NOMO-1 (cell line): ENCODE data around the gene COPS9.

Experiments used
- DNase-seq, 2 experiments: peaks; one replicate each; lab custom pipeline; 2025; ENCODE audit not compliant: unreplicated experiment in 2 of 2; lab: John Stamatoyannopoulos, UW

The COPS9 gene

DNA sequence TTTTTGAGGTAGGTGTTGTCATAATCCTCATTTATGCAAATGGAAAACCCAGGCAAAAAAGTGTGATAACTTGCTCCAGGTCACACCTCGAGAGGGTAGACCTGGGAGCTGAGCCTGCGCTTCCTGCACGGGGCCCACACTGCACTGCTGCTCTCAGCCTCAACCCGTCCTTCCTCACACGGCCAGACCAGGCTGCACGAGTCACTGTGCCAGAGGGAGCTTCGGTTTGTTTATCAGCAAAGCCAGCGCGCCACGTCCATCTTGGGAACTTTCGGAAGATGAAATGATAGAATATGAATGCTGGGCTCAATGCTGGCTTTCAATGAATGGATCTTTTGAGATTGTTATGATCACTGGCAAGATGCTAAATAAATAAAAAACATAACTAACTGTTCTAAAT lies 14.4 kb downstream of the COPS9 start:
- DNase-seq, result no peak

DNA sequence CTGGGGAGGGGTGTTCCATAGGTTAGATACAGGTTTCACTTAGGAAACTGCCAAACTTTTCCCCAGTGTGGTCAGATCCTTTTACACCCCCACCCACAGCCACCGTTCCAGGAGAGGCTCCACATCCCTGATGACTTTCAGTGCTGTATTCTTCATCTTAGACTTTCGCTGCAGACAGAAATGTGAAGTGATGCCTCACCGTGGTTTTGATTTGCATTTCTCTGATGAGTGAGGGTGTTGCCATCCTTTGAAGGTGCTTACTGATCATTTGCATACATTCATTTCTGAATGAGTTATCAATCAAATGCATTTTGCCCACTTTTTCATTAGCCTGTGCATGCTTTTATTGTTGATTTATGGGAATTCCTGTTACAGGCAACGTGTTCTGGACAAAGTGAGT lies 14.9 kb downstream of the COPS9 start:
- DNase-seq, result no peak

DNA sequence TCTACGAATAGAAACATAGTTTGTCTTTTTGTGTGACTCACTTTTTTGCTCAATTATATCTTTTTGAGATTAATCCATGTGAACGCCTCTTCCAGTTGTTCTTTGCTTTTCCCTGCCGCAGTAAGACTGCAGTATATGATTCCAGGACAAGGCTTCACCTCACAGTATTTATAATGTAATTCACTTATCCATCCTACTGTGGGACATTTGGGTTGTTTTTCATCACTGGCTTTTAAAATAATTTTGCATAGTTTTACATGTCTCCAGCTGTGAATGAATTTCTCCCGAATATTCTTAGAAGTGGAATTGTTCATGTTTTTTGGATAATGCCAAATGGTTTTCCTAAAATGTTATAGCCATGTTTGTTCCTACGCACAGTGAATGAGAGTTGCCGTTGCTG lies 21.9 kb downstream of the COPS9 start:
- DNase-seq, result no peak

DNA sequence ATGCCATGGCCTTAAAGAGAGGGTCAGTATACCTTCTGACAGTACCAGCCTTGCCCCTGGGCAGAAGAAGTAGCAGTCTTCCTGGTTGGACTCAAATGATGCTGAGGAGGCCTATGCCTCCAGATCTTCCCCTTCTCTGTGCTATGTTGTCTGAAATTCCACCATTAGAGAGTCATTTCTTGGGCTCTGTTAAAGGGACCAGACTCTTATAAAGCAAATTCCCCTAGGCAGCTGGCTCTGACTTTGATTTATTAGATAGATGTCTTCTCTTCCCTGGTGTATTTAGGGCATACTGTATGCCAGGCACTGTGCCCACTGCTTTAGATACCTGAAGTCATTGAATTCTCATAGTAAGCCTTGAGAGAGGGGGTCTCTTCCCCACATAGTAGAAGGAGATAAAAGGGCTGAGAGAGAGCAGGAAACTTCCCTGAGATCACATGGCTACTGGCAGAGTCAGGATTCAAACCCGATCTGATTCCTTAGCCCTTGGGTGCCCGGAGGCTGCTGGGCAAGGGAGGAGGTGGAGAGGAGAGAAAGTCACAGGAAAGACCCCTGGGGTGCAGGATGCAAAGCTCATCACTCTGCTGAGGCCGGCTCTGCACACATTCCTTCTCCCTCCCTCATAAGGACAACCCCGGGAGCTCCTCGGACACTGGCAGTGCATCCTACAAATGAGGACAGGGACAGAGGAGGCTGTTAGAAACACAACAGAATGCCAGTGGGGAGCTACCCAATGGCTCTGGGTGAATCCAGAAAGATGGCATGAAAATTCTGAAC lies 23.0 kb downstream of the COPS9 start:
- DNase-seq, result no peak

DNA sequence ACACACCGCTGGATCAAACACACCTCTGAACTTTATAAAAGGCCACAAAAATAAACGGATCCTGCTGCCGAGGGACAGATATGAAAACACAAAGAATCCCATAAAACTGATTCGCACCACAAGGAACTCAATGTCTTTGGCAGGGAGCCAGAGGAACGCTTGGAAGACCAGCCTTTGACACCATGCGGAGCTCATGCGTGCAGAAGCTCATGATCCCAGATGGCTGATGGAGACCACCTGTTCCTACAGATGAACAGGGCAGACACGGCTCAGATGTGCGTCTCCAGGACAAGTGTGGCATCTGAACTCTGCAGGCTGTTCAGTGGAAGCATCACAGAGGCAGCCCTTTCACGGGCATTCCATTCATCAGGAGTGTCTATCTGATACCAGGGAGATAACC lies 24.9 kb downstream of the COPS9 start:
- no peak for DNase-seq

DNA sequence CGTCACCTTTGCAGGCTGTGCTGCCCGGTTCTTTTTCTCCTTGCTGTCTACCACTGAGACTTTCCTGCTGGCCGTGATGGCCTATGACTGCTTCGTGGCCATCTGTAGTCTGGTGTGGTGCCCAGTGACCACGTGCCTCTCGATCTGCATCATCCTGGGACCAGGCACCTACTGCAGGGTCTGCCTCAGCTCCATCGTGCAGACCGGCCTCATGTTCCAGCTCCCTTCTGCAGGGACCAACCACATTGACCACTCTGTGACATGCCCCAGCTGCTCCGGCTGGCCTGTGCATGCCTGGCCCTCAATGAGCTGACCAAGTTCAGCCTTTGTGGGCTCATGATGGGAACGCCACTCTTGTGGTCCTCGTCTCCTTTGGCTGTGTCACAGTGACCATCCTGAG lies 26.7 kb downstream of the COPS9 start:
- no peak for DNase-seq

DNA sequence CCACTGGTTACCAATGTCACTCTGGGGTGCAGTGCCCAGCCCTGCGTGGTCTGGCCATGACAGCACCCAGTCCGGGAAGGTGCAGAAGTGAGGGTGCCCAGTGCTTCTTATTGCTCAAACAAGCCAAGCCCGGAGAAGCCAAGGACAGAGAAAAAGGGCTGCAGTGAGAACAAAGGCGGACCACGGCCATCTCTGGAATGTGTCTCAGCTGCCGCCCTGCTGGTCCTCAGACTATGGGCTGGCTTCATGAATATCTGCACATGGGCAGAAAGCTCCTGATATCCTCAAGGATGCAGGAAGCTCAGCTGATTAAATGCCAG lies 28.7 kb downstream of the COPS9 start:
- DNase-seq, result no peak

DNA sequence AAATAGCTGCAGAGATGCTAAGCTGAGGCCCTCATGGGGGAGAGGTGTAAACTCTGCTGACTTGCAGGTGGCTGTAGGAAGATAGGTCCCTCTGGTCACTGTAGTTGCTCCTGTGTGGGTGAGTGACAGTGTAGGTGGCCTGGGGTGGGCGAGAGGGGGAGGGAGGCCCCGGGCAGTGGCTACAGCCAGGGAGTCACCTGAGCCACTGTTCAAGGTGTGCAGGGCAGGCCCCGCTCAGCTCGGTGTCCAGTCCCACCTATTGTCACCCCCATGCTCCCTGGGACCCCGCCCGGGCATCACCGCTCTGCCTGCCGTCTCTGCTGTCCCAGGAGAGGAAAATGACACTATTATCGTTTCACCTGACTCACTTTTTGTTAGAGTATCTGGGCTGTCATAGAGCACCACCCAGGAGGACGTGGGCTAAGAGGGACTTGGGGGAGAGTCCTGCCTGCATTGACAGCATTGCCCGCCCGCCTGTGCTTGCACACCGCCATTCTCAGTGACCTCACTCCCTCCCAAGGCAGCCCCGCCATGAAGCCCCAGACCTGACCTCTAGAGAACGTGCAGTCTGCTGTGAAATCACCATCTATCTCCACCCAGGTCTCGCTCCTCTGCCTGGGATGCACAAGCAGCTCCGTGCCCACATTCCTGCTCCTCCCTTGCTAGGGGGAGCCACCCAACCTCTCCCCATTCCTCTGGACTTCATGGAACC lies 29.2 kb downstream of the COPS9 start:
- DNase-seq, result no peak

DNA sequence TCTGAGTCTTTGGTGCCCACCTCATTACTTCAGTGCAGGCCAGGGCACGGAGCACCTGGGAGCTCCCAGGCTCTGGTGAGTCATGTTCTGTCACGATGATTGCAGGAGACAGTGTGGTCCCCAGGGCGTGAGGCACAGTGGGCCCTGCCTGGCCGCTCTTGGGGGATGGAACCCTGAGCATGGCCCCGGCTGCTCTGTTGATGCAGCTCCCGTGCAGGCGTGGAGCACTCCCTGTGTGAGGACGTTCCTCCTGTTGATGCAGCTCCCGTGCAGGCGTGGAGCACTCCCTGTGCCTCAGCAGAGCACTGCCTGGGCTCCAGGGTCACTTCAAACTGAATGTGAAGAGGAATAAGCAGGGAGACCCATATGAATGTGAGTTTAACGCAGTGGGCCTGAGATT lies 30.1 kb downstream of the COPS9 start:
- no peak for DNase-seq

DNA sequence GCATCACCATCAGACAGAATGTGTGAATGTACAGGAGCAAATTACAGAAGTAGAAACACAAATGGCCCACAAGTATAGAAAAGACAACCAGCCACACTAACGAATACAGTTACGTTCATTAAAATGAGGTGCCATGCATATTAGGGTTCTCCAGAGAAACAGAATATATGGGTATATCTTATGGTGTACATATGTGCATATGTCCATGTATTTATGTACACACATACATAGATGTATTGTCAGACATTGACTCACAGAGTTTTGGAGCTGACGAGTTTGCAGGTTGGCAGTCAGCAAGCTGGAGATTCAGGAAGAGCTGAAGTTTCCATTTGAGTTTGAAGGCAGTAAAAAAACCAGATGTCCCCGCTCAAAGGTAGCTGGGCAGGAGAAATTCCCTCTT lies 33.0 kb downstream of the COPS9 start:
- no peak for DNase-seq

DNA sequence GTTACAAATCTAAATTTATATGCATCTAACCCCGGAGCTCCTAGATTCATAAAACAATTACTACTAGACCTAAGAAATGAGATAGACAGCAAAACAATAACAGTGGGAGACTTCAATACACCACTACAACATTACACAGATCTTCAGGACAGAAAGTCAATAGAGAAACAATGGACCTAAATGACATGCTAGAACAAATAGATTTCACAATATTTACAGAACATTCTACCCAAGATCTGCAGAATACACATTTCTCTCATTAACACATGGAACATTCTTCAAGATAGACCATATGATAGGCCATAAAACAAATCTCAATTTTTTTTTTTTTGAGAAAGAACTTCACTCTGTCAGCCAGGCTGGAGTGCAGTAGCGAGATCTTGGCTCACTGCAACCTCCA lies 37.8 kb downstream of the COPS9 start:
- DNase-seq, result no peak

DNA sequence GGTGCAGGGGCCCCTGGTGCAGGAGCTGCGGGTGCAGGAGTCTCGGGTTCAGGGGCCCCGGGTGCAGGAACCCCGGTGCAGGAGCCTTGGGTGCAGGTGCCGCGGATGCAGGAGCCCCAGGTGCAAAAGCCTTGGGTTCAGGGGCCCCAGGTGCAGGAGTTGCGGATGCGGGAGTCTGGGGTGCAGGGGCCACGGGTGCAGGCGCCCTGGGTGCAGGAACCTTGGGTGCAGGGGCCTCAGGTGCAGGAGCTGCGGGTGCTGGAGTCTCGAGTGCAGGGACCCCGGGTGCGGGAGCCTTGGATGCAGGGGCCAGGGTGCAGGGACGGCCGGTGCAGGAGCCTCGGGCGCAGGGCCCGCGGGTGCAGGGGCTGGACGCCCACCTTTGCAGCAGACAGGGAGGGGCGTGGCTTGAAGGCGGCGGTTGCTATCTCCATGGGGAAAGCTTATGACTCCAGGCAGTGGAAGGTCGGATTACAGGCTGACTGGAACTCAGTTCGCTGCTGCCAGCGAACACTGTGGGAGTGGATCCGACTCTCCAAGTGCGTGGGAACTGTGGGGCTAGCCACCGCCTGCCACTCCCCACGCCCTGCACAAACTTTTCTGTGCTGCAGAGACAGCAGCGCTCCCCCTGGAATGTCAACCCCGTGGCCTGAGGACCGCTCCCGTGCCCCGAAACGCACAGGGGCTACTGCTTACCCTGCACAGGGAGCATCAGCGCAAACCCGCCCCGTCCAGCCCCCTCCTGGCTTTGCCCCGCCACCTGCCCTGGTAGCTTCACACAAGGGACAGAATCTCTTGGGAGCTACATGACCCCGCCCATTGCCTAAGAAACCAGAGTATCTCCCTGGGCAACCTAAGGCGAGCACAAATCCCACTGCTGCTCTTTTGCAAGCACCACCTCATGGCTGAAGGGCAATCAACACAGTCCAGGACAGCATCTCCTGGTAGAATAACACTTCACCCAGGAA lies 40.3 kb downstream of the COPS9 start:
- DNase-seq, result no peak

DNA sequence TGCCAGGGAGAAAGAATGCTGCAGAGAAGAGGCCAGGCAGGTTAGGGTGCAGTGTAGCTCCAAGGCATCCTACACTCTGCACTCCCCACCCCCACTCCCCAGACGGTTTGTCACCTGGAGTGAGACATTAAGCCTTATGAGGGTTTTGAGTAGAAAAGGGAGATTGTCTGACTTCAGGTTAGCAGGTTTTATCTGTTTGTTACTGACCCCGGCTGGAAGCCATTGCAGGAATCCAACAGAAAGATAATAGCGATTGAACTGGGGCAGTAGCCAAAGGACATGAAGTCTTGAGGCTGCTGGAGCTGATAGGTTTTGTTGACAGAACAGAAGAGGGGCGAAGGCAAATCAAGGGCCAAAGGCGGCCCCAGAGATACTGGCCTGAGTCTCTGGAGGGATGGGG lies 46.8 kb downstream of the COPS9 start:
- DNase-seq, result no peak

DNA sequence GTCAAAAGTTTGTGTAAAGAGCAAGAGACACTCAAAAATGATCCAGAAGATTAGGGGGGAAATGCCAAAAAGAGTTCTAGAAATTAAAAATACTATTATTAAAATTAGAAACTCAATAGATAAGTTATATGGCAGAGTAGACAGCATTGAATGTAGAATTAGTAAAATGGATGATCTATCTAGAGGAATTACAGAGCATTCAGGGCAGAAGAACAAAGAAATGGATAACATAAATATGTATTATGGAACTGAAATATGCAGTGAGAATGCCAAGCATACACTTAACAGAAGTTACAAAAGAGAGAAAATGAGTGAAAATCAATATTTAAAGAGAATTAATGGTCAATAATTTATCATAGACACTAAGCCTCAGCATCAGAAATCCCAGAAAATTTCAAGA lies 49.5 kb downstream of the COPS9 start:
- no peak for DNase-seq
